OCI-LY3 (cell line): Measurements from ENCODE around the gene MYO7A.

Source experiments
- H2AFZ ChIP-seq: fragments of 200-600, 300-600 bp; shearing (Covaris generic); 2 replicates; pipeline ENCODE4 v1.6.0; 2014; ENCODE audit warnings: antibody characterized with exemption, low read depth, low read length
- H3K27ac ChIP-seq: fragments of 200-600, 300-600 bp; sonication (generic); 2 replicates; pipeline ENCODE4 v1.5.1; 2014; ENCODE audit warnings: mild to moderate bottlenecking, low read length, moderate library complexity, mixed read lengths
- H3K27me3 ChIP-seq: fragments of 200-600, 300-600 bp; sonication (generic); 2 replicates; pipeline ENCODE4 v1.6.1; 2014; ENCODE audit warnings: low read depth, low read length, mixed read lengths
- H3K36me3 ChIP-seq: fragments of 200-600, 300-600 bp; sonication (generic); replicated peaks from 2 replicates; pipeline ENCODE3; 2014; ENCODE audit warnings: low read depth, low read length, mixed read lengths
- H3K4me1 ChIP-seq: fragments of 300-600, 200-600 bp; sonication (generic); 2 replicates; pipeline ENCODE4 v1.6.1; 2014; ENCODE audit warnings: low read length, mixed read lengths
- H3K4me2 ChIP-seq: fragments of 200-600, 300-600 bp; sonication (generic); 2 replicates; pipeline ENCODE4 v1.6.1; 2014; ENCODE audit warnings: low read length, mixed read lengths
- H3K4me3 ChIP-seq: fragments of 300-600, 200-600 bp; sonication (generic); 2 replicates; pipeline ENCODE4 v1.5.1; 2014; ENCODE audit warnings: antibody characterized with exemption, mild to moderate bottlenecking, low read length, moderate library complexity
- H3K79me2 ChIP-seq: fragments of 300-600, 200-600 bp; shearing (Covaris generic); 2 replicates; pipeline ENCODE4 v1.6.1; 2014; ENCODE audit warnings: mild to moderate bottlenecking, low read length, mixed read lengths
- H3K9ac ChIP-seq: fragments of 300-600, 200-600 bp; shearing (Covaris generic); 2 replicates; pipeline ENCODE4 v1.6.0; 2014; ENCODE audit warnings: mild to moderate bottlenecking, low read length, moderate library complexity
- H3K9me3 ChIP-seq: fragments of 200-600, 300-600 bp; shearing (Covaris generic); 2 replicates; pipeline ENCODE4 v1.6.1; 2014; ENCODE audit warnings: low read length, mixed read lengths; ENCODE audit not compliant: insufficient read depth
- H4K20me1 ChIP-seq: fragments of 200-600, 300-600 bp; sonication (generic); 2 replicates; pipeline ENCODE4 v1.6.1; 2016; ENCODE audit warnings: low read length, mixed read lengths; ENCODE audit not compliant: insufficient read depth
- CTCF ChIP-seq: fragments of 200-600, 300-600 bp; sonication (generic); IDR thresholded peaks from 2 replicates; pipeline ENCODE4 v1.5.1; 2014; ENCODE audit warnings: antibody characterized with exemption, low read length, low read depth
- EZH2phosphoT487 ChIP-seq: fragments of 200-600 bp; shearing (Covaris generic); IDR thresholded peaks from 2 replicates; pipeline ENCODE4 v1.6.1; 2018; ENCODE audit warnings: antibody characterized with exemption, mixed run types, low read depth

The MYO7A gene

GRCh38 chr11:77200351-77201268, 72.6 kb downstream of the MYO7A start:
- Histone ChIP-seq H3K4me3 (no peak overlapping the region), H3K4me1 (no peaks in the 10 kb centered on the region), H3K4me2 (no peak overlapping the region), H3K9ac (no peak overlapping the region), H3K36me3 (no peaks in the 10 kb centered on the region), H4K20me1 (no peaks in the 10 kb centered on the region), H3K9me3 (no peaks in the 10 kb centered on the region), H3K27ac (no peak overlapping the region), H3K79me2 (no peaks in the 10 kb centered on the region), H3K27me3 (no peaks in the 10 kb centered on the region), H2AFZ (no peak overlapping the region)
- TF ChIP-seq CTCF = no peak
- TF ChIP-seq EZH2phosphoT487 = no peak

DNA sequence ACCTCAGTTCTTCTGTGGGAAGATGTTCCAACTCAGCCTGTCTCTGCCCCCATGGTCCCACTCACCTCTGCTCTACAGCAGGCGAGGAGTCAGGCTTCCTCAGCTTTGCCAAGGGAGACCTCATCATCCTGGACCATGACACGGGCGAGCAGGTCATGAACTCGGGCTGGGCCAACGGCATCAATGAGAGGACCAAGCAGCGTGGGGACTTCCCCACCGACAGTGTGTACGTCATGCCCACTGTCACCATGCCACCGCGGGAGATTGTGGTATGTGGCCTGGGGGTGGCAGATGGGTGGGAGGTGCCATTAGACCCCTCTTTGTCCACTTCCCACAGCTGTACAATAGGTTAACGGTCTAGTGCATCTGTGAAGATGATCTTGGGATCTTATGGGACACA, 73.3 kb downstream of the MYO7A start:
- H3K27ac ChIP-seq = no peak overlapping the region
- no peak overlapping the region for H2AFZ ChIP-seq
- no peak for TF ChIP-seq CTCF
- TF ChIP-seq EZH2phosphoT487 = no peak

GRCh38 chr11:77201991-77202841, 74.2 kb downstream of the MYO7A start:
- Histone ChIP-seq H3K4me3 (no peak overlapping the region), H3K4me1 (no peaks in the 10 kb centered on the region), H3K4me2 (no peak overlapping the region)

More for the DNA sequence above, 73.3 kb downstream of the MYO7A start:
- Histone ChIP-seq H3K79me2 (no peaks in the 10 kb centered on the region), H3K9me3 (no peaks in the 10 kb centered on the region), H4K20me1 (no peaks in the 10 kb centered on the region), H3K4me2 (no peak overlapping the region), H3K4me3 (no peak overlapping the region), H3K27me3 (no peaks in the 10 kb centered on the region), H3K4me1 (no peaks in the 10 kb centered on the region), H3K36me3 (no peaks in the 10 kb centered on the region), H3K9ac (no peak overlapping the region)

More at GRCh38 chr11:77201991-77202841, 74.2 kb downstream of the MYO7A start:
- H3K79me2 ChIP-seq = no peaks in the 10 kb centered on the region
- H2AFZ ChIP-seq = no peak overlapping the region
- no peak for TF ChIP-seq CTCF
- TF ChIP-seq EZH2phosphoT487 = no peak
- H3K27me3 ChIP-seq = no peaks in the 10 kb centered on the region
- no peaks in the 10 kb centered on the region for H3K36me3 ChIP-seq
- no peaks in the 10 kb centered on the region for H4K20me1 ChIP-seq
- H3K27ac ChIP-seq = no peak overlapping the region
- H3K9me3 ChIP-seq = no peaks in the 10 kb centered on the region
- no peak overlapping the region for H3K9ac ChIP-seq
